K562 (cell line): ENCODE data around the gene HBB. TPM values are rescaled to one million over a fixed set of nuclear protein-coding genes. Genes with fewer than 3 reads are reported as not detected.

Source experiments
- ATAC-seq: fragments of 200-7000 bp; cut with Tn5 transposase; 3 replicates; pipeline ENCODE4 v1.9.1; 2020; ENCODE audit warnings: moderate library complexity
- BruUV-seq: library from RNA; stranded (reverse); fragments of 400-500 nt; replicated peaks from 2 replicates; lab custom pipeline; 2021; lab: Mats Ljungman, UMichigan
- CTCF ChIA-PET: fragments of 300-600 bp; formaldehyde crosslinking; extraction: SDS; loops from one replicate; lab custom pipeline; 2021; ENCODE audit warnings: low intra/inter-chr PET ratio; lab: Yijun Ruan, JAX
- POLR2A ChIA-PET: fragments of 300-600, 350-650 bp; sonication (Branson Sonifier 250); formaldehyde crosslinking; extraction: SDS; loops from one replicate; lab custom pipeline; 2021; ENCODE audit warnings: antibody characterized with exemption, inconsistent platforms; lab: Yijun Ruan, JAX
- DNase-seq, 4 experiments: peaks; one replicate each; pipeline versions ENCODE4 v3.0.0 to v3.0.0-alpha.2; 2011 to 2018; ENCODE audit warnings: low spot score in 3 of 4, mixed read lengths in 3 of 4; ENCODE audit errors: extremely low read depth in 1 of 4
- FAIRE-seq: peaks from 2 replicates; lab custom pipeline; 2011; peaks lifted over from hg19 to GRCh38; lab: Jason Lieb, UNC
- H2AFZ ChIP-seq: 2 replicates; pipeline ENCODE4 v1.6.0; 2011; ENCODE audit warnings: low read depth, low read length, control low read depth, inconsistent platforms
- H3K27ac ChIP-seq: fragments of 200-600 bp; 3 replicates; pipeline ENCODE4 v1.8.0; 2011; ENCODE audit warnings: low read depth, mild to moderate bottlenecking, control low read depth, inconsistent platforms, low read length, moderate library complexity, mixed read lengths; ENCODE audit errors: extremely low read depth
- H3K27me3 ChIP-seq, 2 experiments: fragments of 300-600 bp in 1 of 2; 2 replicates in 1 of 2; 3 replicates in 1 of 2; pipeline versions ENCODE4 v1.6.0 to v1.8.0; 2011; ENCODE audit warnings: inconsistent platforms in 2 of 2, low read length in 2 of 2, mild to moderate bottlenecking in 1 of 2, mixed read lengths in 1 of 2, moderate library complexity in 1 of 2; ENCODE audit not compliant: control insufficient read depth in 2 of 2, insufficient read depth in 2 of 2
- H3K36me3 ChIP-seq: fragments of 300-600 bp; 3 replicates; pipeline ENCODE4 v1.8.0; 2011; ENCODE audit warnings: mild to moderate bottlenecking, low read length, inconsistent platforms; ENCODE audit not compliant: control insufficient read depth, insufficient read depth
- H3K4me1 ChIP-seq, 2 experiments: fragments of 200-600 bp in 1 of 2; replicated peaks in 1 of 2; 2 replicates in 1 of 2; 3 replicates in 1 of 2; pipeline versions ENCODE4 v1.5.1 to v1.8.0; 2011; ENCODE audit warnings: inconsistent platforms in 2 of 2, low read length in 2 of 2, mild to moderate bottlenecking in 1 of 2, mixed read lengths in 1 of 2, moderate library complexity in 1 of 2; ENCODE audit not compliant: control insufficient read depth in 2 of 2, insufficient read depth in 2 of 2
- H3K4me2 ChIP-seq: 2 replicates; pipeline ENCODE4 v1.6.1; 2011; ENCODE audit warnings: low read length, control low read depth, inconsistent platforms, mixed read lengths; ENCODE audit not compliant: insufficient read depth
- H3K4me3 ChIP-seq: fragments of 200-600 bp; sonication (generic), shearing (Covaris generic); 2 replicates; pipeline ENCODE4 v1.5.1; 2016; ENCODE audit warnings: control low read depth, inconsistent platforms
- H3K79me2 ChIP-seq: fragments of 200-600 bp; 3 replicates; pipeline ENCODE4 v1.8.0; 2011; ENCODE audit warnings: low read length, inconsistent platforms; ENCODE audit not compliant: control insufficient read depth, insufficient read depth
- H3K9ac ChIP-seq, 2 experiments: 2 replicates each; pipeline versions ENCODE4 v1.6.0 to v1.6.1; 2011; ENCODE audit warnings: low read depth in 2 of 2, low read length in 2 of 2, control low read depth in 1 of 2, inconsistent platforms in 1 of 2, mild to moderate bottlenecking in 1 of 2, mixed read lengths in 1 of 2; ENCODE audit not compliant: insufficient read depth in 1 of 2
- H3K9me1 ChIP-seq: one replicate; pipeline ENCODE4 v1.6.0; 2011; ENCODE audit warnings: inconsistent platforms, mild to moderate bottlenecking, low read length, moderate library complexity; ENCODE audit not compliant: control insufficient read depth, insufficient read depth
- H3K9me3 ChIP-seq: replicated peaks from 2 replicates; pipeline ENCODE4 v1.5.1; 2011; ENCODE audit warnings: low read depth, low read length, inconsistent platforms; ENCODE audit not compliant: control insufficient read depth, insufficient read depth
- H4K20me1 ChIP-seq: replicated peaks from 2 replicates; pipeline ENCODE4 v1.6.1; 2011; ENCODE audit warnings: low read length, inconsistent platforms, mixed read lengths; ENCODE audit not compliant: control insufficient read depth, insufficient read depth
- ESRRB ChIP-seq: fragments of 250-450 bp; sonication (Bioruptor Pico); IDR thresholded peaks from 2 replicates; pipeline ENCODE4 v1.5.0; 2020; ENCODE audit warnings: mild to moderate bottlenecking, moderate library complexity, borderline replicate concordance
- KDM1A ChIP-seq, 2 experiments: fragments of 450-650 bp; IDR thresholded peaks; 2 replicates each; pipeline ENCODE4 v1.6.1; 2016; ENCODE audit warnings: mild to moderate bottlenecking in 2 of 2
- NELFE ChIP-seq: IDR thresholded peaks from 2 replicates; pipeline ENCODE4 v1.6.1; 2011; ENCODE audit warnings: mild to moderate bottlenecking; ENCODE audit not compliant: insufficient read depth, insufficient read length
- NR2C1 ChIP-seq, 2 experiments: fragments of 450-650 bp; IDR thresholded peaks; 2 replicates each; pipeline ENCODE4 v1.6.1; 2017; ENCODE audit warnings: mild to moderate bottlenecking in 2 of 2, antibody characterized with exemption in 1 of 2, inconsistent platforms in 1 of 2, missing compliant biosample characterization in 1 of 2, missing genetic modification characterization in 1 of 2
- ZNF57 ChIP-seq: fragments of 450-650 bp; formaldehyde crosslinking; IDR thresholded peaks from 2 replicates; pipeline ENCODE4 v1.4.0; 2020; ENCODE audit warnings: mild to moderate bottlenecking, moderate library complexity
- WGBS: fragments of 100-300 bp; shearing (Covaris generic); methylation state at CpG from one replicate; pipeline ENCODE4 v1.1.6; 2016; ENCODE audit warnings: low coverage, mixed read lengths; ENCODE audit not compliant: insufficient coverage; ENCODE audit errors: missing lambda C conversion rate; 5-methylcytosine and 5-hydroxymethylcytosine counted together
- in situ Hi-C: fragments of 300-500 bp; cut with MboI; formaldehyde crosslinking; loops from 4 replicates; pipeline ENCODE4 v1.15.0; 2018; ENCODE audit warnings: inconsistent platforms, mixed read lengths
- intact Hi-C: fragments of 100-400 bp; cut with micrococcal nuclease; formaldehyde crosslinking; loops from 2 replicates; pipeline ENCODE4 v1.14.2; 2022
- polyA plus RNA-seq, 8 experiments: library from polyadenylated mRNA; depleted of rRNA in 4 of 8; stranded (reverse) in 5 of 8; unstranded in 3 of 8; fragments of >200 nt; fragmentation: Nextera tagmentation in 2 of 8; fragmentation: Illumina TruSeq in 1 of 8; extraction: Ambion mirVana in 2 of 8; extraction: Trizol in 1 of 8; gene quantifications; 2 replicates each; pipeline versions ENCODE4 v1.2.1 to v1.2.3, GENCODE V29; 2011 to 2014; ENCODE audit warnings: inconsistent platforms in 1 of 8, missing spikeins in 1 of 8
- total RNA-seq, 7 experiments: library from RNA; depleted of rRNA in 6 of 7; stranded (reverse); fragments of >200 nt in 6 of 7; fragmentation: Illumina TruSeq in 2 of 7; extraction: Trizol in 2 of 7; gene quantifications; 2 replicates each; pipeline versions ENCODE4 v1.2.1 to v1.2.3, GENCODE V29; 2011 to 2021; ENCODE audit warnings: low replicate concordance in 1 of 7

The HBB gene
- total and polyA plus RNA-seq, 9 of the 15 experiments (the other 6 are each of a cell fraction or from before 2014, with no cell fraction given) = 0.33 to 3.4 (median 1.2) TPM; not detected in 2

- Histone ChIP-seq H3K36me3 (no peaks in the 10 kb centered on the region; the same call in 2 of the 3 replicates), H3K27me3 (no peaks in the 10 kb centered on the region), H3K4me1 (peaks cover 11 to 47% of the 10 kb centered on the region in 2 experiments), H3K9me3 (no peaks in the 10 kb centered on the region), H3K79me2 (peaks cover 31% of the 10 kb centered on the region), H3K4me3 (no peak overlapping the region), H4K20me1 (no peaks in the 10 kb centered on the region), H3K9me1 (no peaks in the 10 kb centered on the region), H3K9ac (no peak overlapping the region), H2AFZ (no peak overlapping the region), H3K4me2 (no peak overlapping the region), H3K27ac (no peak overlapping the region)
- TF ChIP-seq NELFE = no peak
- TF ChIP-seq ESRRB (CRISPR knock-in tag) = no peak
- TF ChIP-seq KDM1A (IDR thresholded peaks at IDR 0.05) = peak; percentile 61 to 64; a peak in 3 of 4 replicates
- peak; percentile 49; the same call in 1 of the 2 replicates for TF ChIP-seq NR2C1 (IDR thresholded peaks at IDR 0.05)
- peak; percentile 41 for TF ChIP-seq NR2C1 (tag; IDR thresholded peaks at IDR 0.05)
- TF ChIP-seq ZNF57 = no peak
- FAIRE-seq = no peak
- 96% methylated on average over 2 of the region's 2 CpGs for WGBS
- ATAC-seq = no peak
- no peak for DNase-seq
- ChIA-PET CTCF (no interaction called here), POLR2A (interaction anchor here (0.7 to 1.4 kb wide), 3 partner anchors 11 to 147 kb away, joined by 3 to 5 read pairs (median 4); no protein-coding TSS in a partner anchor)
- in situ Hi-C loops (no loop called here), intact Hi-C loops (no loop called here)
- no TSS peak for BruUV-seq
These were observed 10.5 kb upstream of the HBB start for GRCh38 chr11:5237420-5237819.
